Keratinocyte (primary cell): ENCODE measurements around the gene TSPAN2. TPM values are rescaled to one million over a fixed set of nuclear protein-coding genes. Genes with fewer than 3 reads are reported as not detected.
A peak's percentile ranks its signal among the peaks of the same experiment; 100 is the strongest.

Source experiments
- DNase-seq: peaks from one replicate; pipeline ENCODE4 v3.0.0-alpha.2; 2011; ENCODE audit warnings: low read depth, missing footprints, low spot score
- FAIRE-seq: peaks from 2 replicates; lab custom pipeline; 2011; peaks lifted over from hg19 to GRCh38; lab: Jason Lieb, UNC
- H2AFZ ChIP-seq: 2 replicates; pipeline ENCODE4 v1.6.0; 2012; ENCODE audit warnings: low read length, control low read depth, inconsistent platforms; ENCODE audit not compliant: control insufficient read depth
- H3K27ac ChIP-seq: 2 replicates; pipeline ENCODE4 v1.5.1; 2011; ENCODE audit warnings: low read length; ENCODE audit not compliant: control insufficient read depth, insufficient read depth
- H3K27me3 ChIP-seq: 3 replicates; pipeline ENCODE4 v1.6.0; 2011; ENCODE audit warnings: low read length; ENCODE audit not compliant: control insufficient read depth, insufficient read depth; ENCODE audit errors: extremely low read depth
- H3K36me3 ChIP-seq, 2 experiments: 2 replicates in 1 of 2; 3 replicates in 1 of 2; pipeline ENCODE4 v1.5.1; 2011; ENCODE audit warnings: low read length in 2 of 2, mild to moderate bottlenecking in 1 of 2; ENCODE audit not compliant: control insufficient read depth in 2 of 2, insufficient read depth in 2 of 2; ENCODE audit errors: extremely low read depth in 1 of 2
- H3K4me1 ChIP-seq: 3 replicates; pipeline ENCODE4 v1.5.1; 2011; ENCODE audit warnings: low read length; ENCODE audit not compliant: control insufficient read depth, insufficient read depth; ENCODE audit errors: extremely low read depth
- H3K4me2 ChIP-seq: 3 replicates; pipeline ENCODE4 v1.6.0; 2011; ENCODE audit warnings: low read depth, low read length; ENCODE audit not compliant: control insufficient read depth, insufficient read depth; ENCODE audit errors: extremely low read depth
- H3K4me3 ChIP-seq, 3 experiments: fragments of 200-600 bp in 1 of 3; sonication (generic) in 1 of 3; 2 replicates in 2 of 3; 3 replicates in 1 of 3; pipeline ENCODE4 v1.5.1; 2011 to 2016; ENCODE audit warnings: low read length in 3 of 3, mild to moderate bottlenecking in 3 of 3, control low read depth in 2 of 3, inconsistent platforms in 1 of 3, low read depth in 1 of 3, mixed read lengths in 1 of 3, mixed run types in 1 of 3, moderate library complexity in 1 of 3; ENCODE audit not compliant: control insufficient read depth in 2 of 3, insufficient read depth in 2 of 3; ENCODE audit errors: extremely low read depth in 1 of 3
- H3K79me2 ChIP-seq: 2 replicates; pipeline ENCODE4 v1.6.0; 2012; ENCODE audit warnings: low read length; ENCODE audit not compliant: control insufficient read depth, insufficient read depth
- H3K9ac ChIP-seq: 3 replicates; pipeline ENCODE4 v1.6.0; 2011; ENCODE audit warnings: low read length; ENCODE audit not compliant: control insufficient read depth, insufficient read depth; ENCODE audit errors: extremely low read depth
- H3K9me1 ChIP-seq: 3 replicates; pipeline ENCODE4 v1.6.0; 2011; ENCODE audit warnings: low read length; ENCODE audit not compliant: control insufficient read depth, insufficient read depth; ENCODE audit errors: extremely low read depth
- H3K9me3 ChIP-seq: 2 replicates; pipeline ENCODE4 v1.5.1; 2012; ENCODE audit warnings: low read depth, low read length; ENCODE audit not compliant: control insufficient read depth
- H4K20me1 ChIP-seq: 3 replicates; pipeline ENCODE4 v1.6.0; 2011; ENCODE audit warnings: low read length; ENCODE audit not compliant: control insufficient read depth, insufficient read depth; ENCODE audit errors: extremely low read depth
- EZH2 ChIP-seq: IDR thresholded peaks from one replicate; pipeline ENCODE4 v1.6.1; 2012; ENCODE audit warnings: inconsistent platforms, mild to moderate bottlenecking, low read length, moderate library complexity
- dilution Hi-C: fragments of 300-500 bp; cut with MboI; formaldehyde crosslinking; loops from one replicate; pipeline ENCODE4 v1.7.0; 2020; ENCODE audit warnings: low sequenced_read_pairs; ENCODE audit not compliant: extremely low pct_ligation_motif_present
- polyA plus RNA-seq, 5 experiments: library from polyadenylated mRNA; depleted of rRNA in 3 of 5; stranded (reverse) in 3 of 5; stranded (forward) in 1 of 5; unstranded in 1 of 5; fragments of >200 nt; gene quantifications; 1 replicate in 1 of 5; 2 replicates in 3 of 5; 3 replicates in 1 of 5; pipeline versions ENCODE4 v1.2.1 to v1.2.3, GENCODE V29; 2011 to 2012; ENCODE audit warnings: missing spikeins in 2 of 5, low read depth in 1 of 5, low replicate concordance in 1 of 5
- TF ChIP-seq, protein P1 (sequence below), 3 experiments: IDR thresholded peaks in 1 of 3; conservative IDR thresholded peaks in 1 of 3; optimal IDR thresholded peaks in 1 of 3; 2 replicates in 2 of 3; 3 replicates in 1 of 3; pipeline versions ENCODE3 to v1.5.1; 2011; ENCODE audit warnings: low read length in 3 of 3, mild to moderate bottlenecking in 3 of 3, moderate library complexity in 2 of 3, control low read depth in 1 of 3, inconsistent platforms in 1 of 3; ENCODE audit not compliant: insufficient read depth in 2 of 3; ENCODE audit errors: extremely low read depth in 1 of 3

The TSPAN2 gene
- polyA plus RNA-seq, 1 donor (not counting 4 experiments of a cell fraction or from before 2014, with no cell fraction given): 0.37 TPM

DNA sequence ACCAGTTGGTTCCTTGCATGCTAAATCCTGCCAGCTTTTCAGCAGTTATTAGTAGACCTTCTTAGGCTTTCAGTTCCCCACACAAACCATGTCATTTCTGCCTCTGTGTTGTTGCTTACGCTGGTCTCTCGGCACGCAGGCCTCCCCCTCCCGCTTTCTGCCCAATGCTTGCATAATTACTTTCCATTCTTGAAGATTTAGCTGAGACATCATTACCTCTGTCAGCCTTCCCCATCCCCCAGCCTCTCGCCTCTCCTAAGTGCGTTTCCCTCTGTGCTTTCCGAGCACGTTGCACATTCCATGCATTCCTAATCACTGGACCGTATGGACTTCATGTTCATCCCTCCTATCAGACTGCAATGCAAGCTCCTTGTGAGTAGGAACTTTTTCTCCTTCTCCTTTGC is 32.9 kb downstream of the TSPAN2 start:
- FAIRE-seq: no peak
- Histone ChIP-seq H3K4me2 (no peak overlapping the region), H2AFZ (no peak overlapping the region)

DNA sequence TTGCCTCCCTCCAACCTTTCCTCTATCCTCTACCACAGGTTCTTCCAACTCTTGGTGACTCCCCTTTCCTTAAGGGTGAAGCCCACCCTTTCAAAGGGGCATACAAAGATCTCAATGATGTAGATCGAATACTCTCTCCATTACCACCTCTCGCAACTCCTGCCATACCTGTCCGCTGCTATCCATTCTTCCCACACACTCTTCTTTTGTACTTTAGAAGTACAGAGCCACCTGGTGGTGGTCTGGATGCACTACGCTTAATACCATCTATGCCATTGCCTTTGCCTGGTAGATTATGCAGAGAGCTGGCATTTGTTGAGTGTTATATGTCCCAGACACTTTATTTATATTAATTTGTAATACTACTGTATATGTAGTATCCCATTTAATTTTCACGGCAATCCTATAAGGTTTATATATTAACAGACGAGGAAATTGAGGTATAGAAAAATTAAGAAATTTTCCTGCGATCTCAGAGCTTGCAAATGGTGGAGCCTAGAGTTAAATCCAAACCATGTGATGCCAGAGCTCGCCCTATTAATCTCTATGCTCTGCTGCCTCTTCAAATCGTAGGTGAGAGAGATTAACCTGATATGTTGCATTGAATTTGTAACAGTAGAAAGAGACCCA is 36.7 kb downstream of the TSPAN2 start:
- Histone ChIP-seq H3K9me3 (no peaks in the 10 kb centered on the region), H3K27me3 (no peaks in the 10 kb centered on the region), H3K79me2 (no peaks in the 10 kb centered on the region), H3K36me3 (no peaks in the 10 kb centered on the region), H3K4me3 (no peak overlapping the region), H3K4me2 (peak overlapping the region; percentile 70), H4K20me1 (no peaks in the 10 kb centered on the region), H3K4me1 (peaks cover 11% of the 10 kb centered on the region), H3K9ac (no peak overlapping the region), H3K9me1 (no peaks in the 10 kb centered on the region), H3K27ac (no peak overlapping the region), H2AFZ (no peak overlapping the region)
- dilution Hi-C loops: no loop called here
- no peak for TF ChIP-seq EZH2
- TF ChIP-seq, protein P1, sequence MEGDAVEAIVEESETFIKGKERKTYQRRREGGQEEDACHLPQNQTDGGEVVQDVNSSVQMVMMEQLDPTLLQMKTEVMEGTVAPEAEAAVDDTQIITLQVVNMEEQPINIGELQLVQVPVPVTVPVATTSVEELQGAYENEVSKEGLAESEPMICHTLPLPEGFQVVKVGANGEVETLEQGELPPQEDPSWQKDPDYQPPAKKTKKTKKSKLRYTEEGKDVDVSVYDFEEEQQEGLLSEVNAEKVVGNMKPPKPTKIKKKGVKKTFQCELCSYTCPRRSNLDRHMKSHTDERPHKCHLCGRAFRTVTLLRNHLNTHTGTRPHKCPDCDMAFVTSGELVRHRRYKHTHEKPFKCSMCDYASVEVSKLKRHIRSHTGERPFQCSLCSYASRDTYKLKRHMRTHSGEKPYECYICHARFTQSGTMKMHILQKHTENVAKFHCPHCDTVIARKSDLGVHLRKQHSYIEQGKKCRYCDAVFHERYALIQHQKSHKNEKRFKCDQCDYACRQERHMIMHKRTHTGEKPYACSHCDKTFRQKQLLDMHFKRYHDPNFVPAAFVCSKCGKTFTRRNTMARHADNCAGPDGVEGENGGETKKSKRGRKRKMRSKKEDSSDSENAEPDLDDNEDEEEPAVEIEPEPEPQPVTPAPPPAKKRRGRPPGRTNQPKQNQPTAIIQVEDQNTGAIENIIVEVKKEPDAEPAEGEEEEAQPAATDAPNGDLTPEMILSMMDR (optimal IDR thresholded peaks at IDR 0.05 in 1 of 3, IDR thresholded peaks at IDR 0.05 in 1 of 3, conservative IDR thresholded peaks at IDR 0.05 in 1 of 3; ENCODE audit: extremely low read depth in 1 of 3, insufficient read depth in 2 of 3, low read length in 3 of 3): peak; percentile 80 to 85 (median 83)
- DNase-seq (no peak), FAIRE-seq (peak; percentile 57)

More for the DNA sequence above, 32.9 kb downstream of the TSPAN2 start:
- Histone ChIP-seq H3K79me2 (no peaks in the 10 kb centered on the region), H3K27me3 (no peaks in the 10 kb centered on the region), H3K27ac (no peak overlapping the region), H3K36me3 (no peaks in the 10 kb centered on the region), H4K20me1 (no peaks in the 10 kb centered on the region), H3K4me1 (peaks cover 11% of the 10 kb centered on the region), H3K9ac (no peak overlapping the region), H3K9me1 (no peaks in the 10 kb centered on the region), H3K4me3 (no peak overlapping the region), H3K9me3 (no peaks in the 10 kb centered on the region)
- DNase-seq: no peak
- TF ChIP-seq, protein P1 (optimal IDR thresholded peaks at IDR 0.05 in 1 of 3, IDR thresholded peaks at IDR 0.05 in 1 of 3, conservative IDR thresholded peaks at IDR 0.05 in 1 of 3; ENCODE audit: extremely low read depth in 1 of 3, insufficient read depth in 2 of 3, low read length in 3 of 3): no peak
- no peak for TF ChIP-seq EZH2
- dilution Hi-C loops: no loop called here
